HEK293 (cell line): ENCODE measurements around the gene FAM241A.

ENCODE experiments used
- GLI4 ChIP-seq: fragments of 450-650 bp; formaldehyde crosslinking; IDR thresholded peaks from 2 replicates; pipeline ENCODE4 v1.5.1; 2016; ENCODE audit warnings: missing biosample characterization, missing genetic modification characterization
- MZF1 ChIP-seq: fragments of 450-650 bp; formaldehyde crosslinking; IDR thresholded peaks from 2 replicates; pipeline ENCODE4 v1.5.1; 2017; ENCODE audit warnings: missing biosample characterization, missing genetic modification characterization, borderline replicate concordance
- YY1 ChIP-seq: fragments of 450-650 bp; formaldehyde crosslinking; IDR thresholded peaks from 2 replicates; pipeline ENCODE4 v1.5.1; 2018; ENCODE audit warnings: missing biosample characterization, missing genetic modification characterization
- ZFHX2 ChIP-seq: fragments of 450-650 bp; formaldehyde crosslinking; conservative IDR thresholded peaks from 2 replicates; pipeline ENCODE4 v1.5.1; 2016; ENCODE audit warnings: missing biosample characterization, missing genetic modification characterization
- ZNF555 ChIP-seq: fragments of 450-650 bp; formaldehyde crosslinking; conservative IDR thresholded peaks from 2 replicates; pipeline ENCODE4 v1.5.1; 2017; ENCODE audit warnings: missing biosample characterization, mild to moderate bottlenecking, missing genetic modification characterization, inconsistent platforms
- ZNF701 ChIP-seq: fragments of 450-650 bp; formaldehyde crosslinking; IDR thresholded peaks from 2 replicates; pipeline ENCODE4 v1.5.1; 2016; ENCODE audit warnings: missing biosample characterization, missing genetic modification characterization
- TF ChIP-seq, protein P1 (sequence below): fragments of 450-650 bp; formaldehyde crosslinking; IDR thresholded peaks from 2 replicates; pipeline ENCODE4 v1.5.1; 2016; ENCODE audit warnings: missing biosample characterization, missing genetic modification characterization
- TF ChIP-seq, protein P2 (sequence below): fragments of 450-650 bp; formaldehyde crosslinking; IDR thresholded peaks from 2 replicates; pipeline ENCODE4 v1.5.1; 2016; ENCODE audit warnings: missing biosample characterization, missing genetic modification characterization
- TF ChIP-seq, protein P3 (sequence below): fragments of 450-650 bp; formaldehyde crosslinking; IDR thresholded peaks from 2 replicates; pipeline ENCODE4 v1.5.1; 2016; ENCODE audit warnings: missing biosample characterization, missing genetic modification characterization
- TF ChIP-seq, protein P4 (sequence below): fragments of 450-650 bp; formaldehyde crosslinking; IDR thresholded peaks from 2 replicates; pipeline ENCODE4 v1.5.1; 2016; ENCODE audit warnings: missing biosample characterization, missing genetic modification characterization
- TF ChIP-seq, protein P5 (sequence below): fragments of 450-650 bp; formaldehyde crosslinking; IDR thresholded peaks from 2 replicates; pipeline ENCODE4 v1.5.1; 2017; ENCODE audit warnings: missing biosample characterization, mild to moderate bottlenecking, missing genetic modification characterization, moderate library complexity

DNA sequence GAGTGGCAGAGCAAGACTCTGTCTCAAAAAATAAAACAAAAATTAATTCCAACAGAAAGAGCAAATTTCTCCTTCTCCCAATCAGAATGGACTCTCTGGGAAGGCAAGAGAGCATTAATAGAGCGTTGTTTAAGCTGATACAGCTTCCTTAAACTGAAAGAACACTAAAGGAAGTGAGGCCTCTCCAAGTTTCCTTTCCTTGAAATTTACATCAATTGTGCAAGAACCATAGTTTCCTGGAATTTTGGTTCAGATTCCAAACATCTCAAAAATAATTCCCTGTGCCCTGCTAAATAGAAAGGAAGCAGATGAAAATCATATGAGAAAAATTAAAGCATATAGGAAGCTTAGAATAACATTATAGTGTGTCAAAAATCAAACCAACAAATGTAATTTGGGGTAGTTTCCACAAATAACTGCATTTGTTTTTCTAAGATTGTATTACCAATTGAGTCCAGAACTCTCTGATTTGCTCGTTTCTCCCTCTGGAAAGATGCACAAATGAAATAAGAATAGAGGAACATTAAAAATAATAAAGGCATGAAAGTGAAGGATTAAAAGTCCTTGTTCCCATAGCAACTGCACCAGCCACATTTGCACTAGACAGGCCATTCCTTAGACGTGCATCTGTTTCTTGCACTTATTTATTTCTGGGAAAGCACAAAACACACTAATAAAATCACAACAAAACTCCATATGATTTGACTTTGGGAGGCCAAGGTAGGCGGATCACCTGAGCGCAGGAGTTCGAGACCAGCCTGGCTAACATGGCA lies 3.7 kb upstream of the FAM241A start:
- TF ChIP-seq, protein P1, sequence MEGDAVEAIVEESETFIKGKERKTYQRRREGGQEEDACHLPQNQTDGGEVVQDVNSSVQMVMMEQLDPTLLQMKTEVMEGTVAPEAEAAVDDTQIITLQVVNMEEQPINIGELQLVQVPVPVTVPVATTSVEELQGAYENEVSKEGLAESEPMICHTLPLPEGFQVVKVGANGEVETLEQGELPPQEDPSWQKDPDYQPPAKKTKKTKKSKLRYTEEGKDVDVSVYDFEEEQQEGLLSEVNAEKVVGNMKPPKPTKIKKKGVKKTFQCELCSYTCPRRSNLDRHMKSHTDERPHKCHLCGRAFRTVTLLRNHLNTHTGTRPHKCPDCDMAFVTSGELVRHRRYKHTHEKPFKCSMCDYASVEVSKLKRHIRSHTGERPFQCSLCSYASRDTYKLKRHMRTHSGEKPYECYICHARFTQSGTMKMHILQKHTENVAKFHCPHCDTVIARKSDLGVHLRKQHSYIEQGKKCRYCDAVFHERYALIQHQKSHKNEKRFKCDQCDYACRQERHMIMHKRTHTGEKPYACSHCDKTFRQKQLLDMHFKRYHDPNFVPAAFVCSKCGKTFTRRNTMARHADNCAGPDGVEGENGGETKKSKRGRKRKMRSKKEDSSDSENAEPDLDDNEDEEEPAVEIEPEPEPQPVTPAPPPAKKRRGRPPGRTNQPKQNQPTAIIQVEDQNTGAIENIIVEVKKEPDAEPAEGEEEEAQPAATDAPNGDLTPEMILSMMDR (tag by site-specific recombination) = no peak
- TF ChIP-seq, protein P2, sequence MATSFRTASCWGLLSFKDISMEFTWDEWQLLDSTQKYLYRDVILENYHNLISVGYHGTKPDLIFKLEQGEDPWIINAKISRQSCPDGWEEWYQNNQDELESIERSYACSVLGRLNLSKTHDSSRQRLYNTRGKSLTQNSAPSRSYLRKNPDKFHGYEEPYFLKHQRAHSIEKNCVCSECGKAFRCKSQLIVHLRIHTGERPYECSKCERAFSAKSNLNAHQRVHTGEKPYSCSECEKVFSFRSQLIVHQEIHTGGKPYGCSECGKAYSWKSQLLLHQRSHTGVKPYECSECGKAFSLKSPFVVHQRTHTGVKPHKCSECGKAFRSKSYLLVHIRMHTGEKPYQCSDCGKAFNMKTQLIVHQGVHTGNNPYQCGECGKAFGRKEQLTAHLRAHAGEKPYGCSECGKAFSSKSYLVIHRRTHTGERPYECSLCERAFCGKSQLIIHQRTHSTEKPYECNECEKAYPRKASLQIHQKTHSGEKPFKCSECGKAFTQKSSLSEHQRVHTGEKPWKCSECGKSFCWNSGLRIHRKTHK (tag by site-specific recombination) = no peak
- TF ChIP-seq, protein P3, sequence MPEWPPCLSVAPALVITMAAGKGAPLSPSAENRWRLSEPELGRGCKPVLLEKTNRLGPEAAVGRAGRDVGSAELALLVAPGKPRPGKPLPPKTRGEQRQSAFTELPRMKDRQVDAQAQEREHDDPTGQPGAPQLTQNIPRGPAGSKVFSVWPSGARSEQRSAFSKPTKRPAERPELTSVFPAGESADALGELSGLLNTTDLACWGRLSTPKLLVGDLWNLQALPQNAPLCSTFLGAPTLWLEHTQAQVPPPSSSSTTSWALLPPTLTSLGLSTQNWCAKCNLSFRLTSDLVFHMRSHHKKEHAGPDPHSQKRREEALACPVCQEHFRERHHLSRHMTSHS (tag by site-specific recombination) = no peak
- no peak for TF ChIP-seq GLI4 (tag by site-specific recombination)
- TF ChIP-seq MZF1 (tag by site-specific recombination) = no peak
- no peak for TF ChIP-seq ZNF555 (tag by site-specific recombination)
- TF ChIP-seq, protein P4, sequence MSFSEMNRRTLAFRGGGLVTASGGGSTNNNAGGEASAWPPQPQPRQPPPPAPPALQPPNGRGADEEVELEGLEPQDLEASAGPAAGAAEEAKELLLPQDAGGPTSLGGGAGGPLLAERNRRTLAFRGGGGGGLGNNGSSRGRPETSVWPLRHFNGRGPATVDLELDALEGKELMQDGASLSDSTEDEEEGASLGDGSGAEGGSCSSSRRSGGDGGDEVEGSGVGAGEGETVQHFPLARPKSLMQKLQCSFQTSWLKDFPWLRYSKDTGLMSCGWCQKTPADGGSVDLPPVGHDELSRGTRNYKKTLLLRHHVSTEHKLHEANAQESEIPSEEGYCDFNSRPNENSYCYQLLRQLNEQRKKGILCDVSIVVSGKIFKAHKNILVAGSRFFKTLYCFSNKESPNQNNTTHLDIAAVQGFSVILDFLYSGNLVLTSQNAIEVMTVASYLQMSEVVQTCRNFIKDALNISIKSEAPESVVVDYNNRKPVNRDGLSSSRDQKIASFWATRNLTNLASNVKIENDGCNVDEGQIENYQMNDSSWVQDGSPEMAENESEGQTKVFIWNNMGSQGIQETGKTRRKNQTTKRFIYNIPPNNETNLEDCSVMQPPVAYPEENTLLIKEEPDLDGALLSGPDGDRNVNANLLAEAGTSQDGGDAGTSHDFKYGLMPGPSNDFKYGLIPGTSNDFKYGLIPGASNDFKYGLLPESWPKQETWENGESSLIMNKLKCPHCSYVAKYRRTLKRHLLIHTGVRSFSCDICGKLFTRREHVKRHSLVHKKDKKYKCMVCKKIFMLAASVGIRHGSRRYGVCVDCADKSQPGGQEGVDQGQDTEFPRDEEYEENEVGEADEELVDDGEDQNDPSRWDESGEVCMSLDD (tag by site-specific recombination) = no peak
- TF ChIP-seq YY1 (tag by site-specific recombination) = no peak
- TF ChIP-seq ZFHX2 = no peak
- TF ChIP-seq ZNF701 (tag by site-specific recombination) = no peak
- TF ChIP-seq, protein P5, sequence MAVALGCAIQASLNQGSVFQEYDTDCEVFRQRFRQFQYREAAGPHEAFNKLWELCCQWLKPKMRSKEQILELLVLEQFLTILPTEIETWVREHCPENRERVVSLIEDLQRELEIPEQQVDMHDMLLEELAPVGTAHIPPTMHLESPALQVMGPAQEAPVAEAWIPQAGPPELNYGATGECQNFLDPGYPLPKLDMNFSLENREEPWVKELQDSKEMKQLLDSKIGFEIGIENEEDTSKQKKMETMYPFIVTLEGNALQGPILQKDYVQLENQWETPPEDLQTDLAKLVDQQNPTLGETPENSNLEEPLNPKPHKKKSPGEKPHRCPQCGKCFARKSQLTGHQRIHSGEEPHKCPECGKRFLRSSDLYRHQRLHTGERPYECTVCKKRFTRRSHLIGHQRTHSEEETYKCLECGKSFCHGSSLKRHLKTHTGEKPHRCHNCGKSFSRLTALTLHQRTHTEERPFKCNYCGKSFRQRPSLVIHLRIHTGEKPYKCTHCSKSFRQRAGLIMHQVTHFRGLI (tag by site-specific recombination) = no peak
